ENCODE results near the gene NHERF2. TPM values are rescaled to one million over a fixed set of nuclear protein-coding genes. Genes with fewer than 3 reads are reported as not detected.

Gene NHERF2
- total RNA-seq, 1 donor from 2014 or later, result 47.6 TPM

DNA sequence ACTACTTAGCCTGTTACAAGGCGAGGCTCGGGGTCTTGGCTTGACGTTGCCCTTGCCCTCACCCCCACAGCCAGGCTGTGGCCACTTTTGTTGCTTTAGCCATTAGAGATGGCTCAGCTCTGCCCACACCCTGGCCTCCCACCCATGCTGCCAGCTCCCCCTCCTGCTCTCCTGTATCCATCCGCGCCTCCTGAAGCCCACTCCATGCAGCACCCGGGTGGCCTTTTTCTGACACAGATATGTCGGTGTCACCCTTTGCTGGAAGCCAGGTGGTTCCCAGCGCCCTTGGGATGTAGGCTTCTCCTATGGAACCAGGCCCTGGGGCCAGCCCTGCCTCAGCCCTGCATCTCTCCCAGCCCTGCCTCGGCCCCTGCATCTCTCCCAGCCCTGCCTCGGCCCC, 30.7 kb downstream of the NHERF2 start:
- no peak for DNase-seq (ENCODE audit: low read depth in 2 of 2)

DNA sequence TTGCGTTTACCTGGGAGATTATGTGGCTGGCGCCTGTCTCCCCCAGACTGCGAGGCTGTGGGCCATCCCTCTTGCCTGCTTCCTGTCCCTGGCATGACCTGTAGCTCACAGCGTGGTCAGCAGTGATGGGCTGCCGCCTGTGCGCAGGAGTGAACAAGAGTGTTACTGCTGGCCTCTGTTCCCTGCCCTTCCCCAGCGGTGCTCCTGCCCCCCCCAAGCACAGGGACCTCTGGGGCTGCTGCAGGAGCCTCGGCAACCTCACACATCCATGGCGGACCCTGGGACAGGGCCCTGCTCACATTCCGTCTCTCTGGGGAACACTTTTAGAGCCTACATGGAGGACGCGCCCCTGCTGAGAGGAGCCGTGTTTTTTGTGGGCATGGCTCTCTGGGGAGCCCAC, 31.7 kb downstream of the NHERF2 start:
- no peak for DNase-seq (ENCODE audit: low read depth in 2 of 2)

DNA sequence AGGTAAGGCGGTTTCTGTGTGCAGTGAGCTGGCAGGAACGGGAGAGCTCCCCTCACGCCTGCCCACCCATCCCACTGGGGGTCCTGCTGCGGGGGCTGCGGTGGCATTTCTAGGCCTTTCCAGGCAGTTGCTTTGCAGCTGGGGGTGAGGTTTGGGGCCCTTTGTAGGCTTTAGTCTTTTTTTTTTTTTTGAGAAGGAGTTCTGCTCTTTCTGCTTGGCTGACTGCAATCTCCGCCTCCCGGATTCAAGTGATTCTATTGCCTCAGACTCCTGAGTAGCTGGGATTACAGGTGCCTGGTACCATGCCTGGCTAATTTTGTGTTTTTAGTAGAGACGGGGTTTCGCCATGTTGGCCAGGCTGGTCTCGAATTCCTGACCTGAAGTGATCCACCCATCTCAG, 32.2 kb downstream of the NHERF2 start:
- DNase-seq (ENCODE audit: low read depth in 2 of 2), result no peak

DNA sequence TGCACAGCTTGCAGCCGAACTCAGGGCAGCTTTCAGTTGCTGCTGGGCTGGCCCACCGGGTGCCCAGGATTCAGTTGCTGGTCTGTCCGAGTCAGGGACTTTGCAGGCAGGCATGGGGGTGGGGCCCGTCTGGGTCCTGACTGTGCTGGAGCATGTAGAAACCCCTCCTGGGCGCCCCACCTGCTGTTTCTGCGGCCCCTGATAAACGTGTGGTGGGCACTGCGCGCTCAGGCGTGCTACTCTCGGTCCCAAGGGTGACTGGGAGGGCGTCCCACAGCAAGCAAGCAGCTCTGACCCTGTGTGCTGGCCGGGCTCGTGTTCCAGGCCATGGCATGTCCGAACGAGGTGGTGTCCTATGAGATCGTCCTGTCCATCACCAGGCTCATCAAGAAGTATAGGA, 33.6 kb downstream of the NHERF2 start:
- DNase-seq (ENCODE audit: low read depth in 2 of 2), result no peak

DNA sequence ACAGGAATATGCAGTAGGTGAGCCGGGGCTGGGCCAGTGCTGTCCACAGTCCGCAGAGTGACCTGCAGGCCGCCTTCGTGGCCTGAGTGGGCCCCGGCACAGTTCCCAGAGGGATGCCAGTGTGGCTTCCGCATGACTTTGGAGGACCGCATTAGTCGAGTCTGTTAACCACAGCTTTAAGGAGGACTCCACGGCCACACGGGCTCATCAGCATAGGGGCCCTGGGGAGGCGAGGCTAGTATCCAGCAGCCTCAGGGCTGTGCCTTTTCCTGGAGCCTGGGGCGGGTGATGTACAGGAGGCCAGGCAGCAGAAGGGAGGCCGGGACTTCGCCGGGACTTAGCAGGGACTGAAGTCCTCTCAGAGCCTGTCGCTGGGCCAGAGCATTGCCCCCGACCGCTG, 34.3 kb downstream of the NHERF2 start:
- no peak for DNase-seq (ENCODE audit: low read depth in 2 of 2)

DNA sequence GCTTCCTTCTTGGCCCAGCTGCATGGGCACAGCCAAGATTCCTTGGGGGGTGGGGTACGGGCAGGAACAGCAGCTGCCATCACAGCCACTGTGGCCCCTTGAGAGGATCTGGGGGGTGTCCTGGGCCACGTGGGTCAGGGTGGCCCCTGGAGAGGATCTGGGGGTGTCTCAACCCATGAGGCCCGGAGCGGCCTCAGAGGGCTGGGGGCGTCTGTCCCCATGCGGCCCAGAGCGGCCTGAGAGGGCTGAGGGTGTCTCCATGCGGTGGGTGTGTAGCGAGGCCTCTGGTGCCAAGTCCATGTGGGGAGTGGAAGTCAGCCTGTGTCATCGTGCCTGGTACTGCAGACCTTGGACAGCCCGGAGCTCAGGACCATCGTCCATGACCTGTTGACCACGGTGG, 34.8 kb downstream of the NHERF2 start:
- no peak for DNase-seq (ENCODE audit: low read depth in 2 of 2)

DNA sequence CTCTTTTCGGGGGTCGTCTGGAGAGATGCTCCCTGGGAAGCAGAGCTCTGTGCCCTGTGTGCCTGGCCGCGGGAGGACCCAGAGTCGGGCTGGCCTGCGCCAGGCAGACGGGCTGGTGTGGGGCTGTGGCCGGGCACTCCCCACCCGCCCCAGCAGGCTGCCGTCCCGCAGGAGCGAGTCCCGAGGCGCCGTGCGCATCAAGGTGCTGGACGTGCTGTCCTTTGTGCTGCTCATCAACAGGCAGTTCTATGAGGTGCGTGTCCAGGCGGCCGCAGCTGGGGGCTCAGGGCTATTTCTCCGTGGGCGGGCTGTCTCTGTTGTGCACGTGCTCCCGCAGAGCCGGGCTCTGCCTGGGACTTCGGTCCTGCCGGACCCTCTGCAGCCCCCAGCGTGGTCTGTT, 36.1 kb downstream of the NHERF2 start:
- DNase-seq (ENCODE audit: low read depth in 2 of 2), result no peak

DNA sequence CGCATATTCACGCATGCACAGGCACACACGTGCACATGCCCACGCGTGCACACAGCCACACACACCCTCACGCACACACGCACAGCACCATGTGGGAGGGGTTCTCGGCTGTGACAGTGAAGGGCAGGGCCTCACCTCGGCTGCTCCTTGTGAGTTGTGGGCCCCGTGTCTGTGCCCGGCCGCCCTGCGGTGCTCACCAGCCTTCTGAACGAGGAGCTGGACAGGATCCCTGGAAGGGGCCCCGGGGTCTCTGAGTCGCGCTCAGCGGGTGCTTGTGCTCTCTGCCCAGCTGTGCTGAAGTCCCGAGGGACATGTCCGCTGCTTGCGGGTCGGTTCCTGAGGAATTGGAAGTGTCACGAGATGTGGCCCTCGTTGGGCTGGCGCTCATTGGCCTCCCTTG, 37.2 kb downstream of the NHERF2 start:
- no peak for DNase-seq (ENCODE audit: low read depth in 2 of 2)

DNA sequence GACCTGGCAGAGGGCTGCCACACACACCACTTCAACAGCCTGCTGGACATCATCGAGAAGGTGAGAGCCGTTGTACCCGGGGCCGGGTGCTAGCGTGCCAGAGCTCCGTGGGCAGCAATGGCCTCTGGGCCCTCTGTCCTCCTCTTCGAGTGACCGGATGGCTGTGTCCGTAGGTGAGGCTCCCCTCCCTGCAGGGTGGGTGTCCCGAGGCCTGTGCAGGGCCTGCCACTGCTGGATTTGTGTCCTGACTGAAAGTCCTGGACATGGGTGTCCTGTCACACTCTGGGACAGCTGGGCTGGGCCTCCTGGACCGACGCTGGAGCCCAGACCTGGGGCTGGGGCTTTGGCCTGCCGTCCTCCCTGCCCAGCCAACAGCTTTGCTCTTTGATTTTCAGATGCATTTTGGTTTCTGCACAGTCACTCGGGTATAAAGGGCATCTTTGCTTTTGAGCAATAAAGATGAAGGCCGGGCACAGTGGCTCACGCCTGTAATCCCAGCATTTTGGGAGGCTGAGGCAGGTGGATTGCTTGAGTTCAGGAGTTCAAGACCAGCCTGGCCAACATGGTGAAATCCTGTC, 37.8 kb downstream of the NHERF2 start:
- DNase-seq (ENCODE audit: low read depth in 2 of 2), result no peak

DNA sequence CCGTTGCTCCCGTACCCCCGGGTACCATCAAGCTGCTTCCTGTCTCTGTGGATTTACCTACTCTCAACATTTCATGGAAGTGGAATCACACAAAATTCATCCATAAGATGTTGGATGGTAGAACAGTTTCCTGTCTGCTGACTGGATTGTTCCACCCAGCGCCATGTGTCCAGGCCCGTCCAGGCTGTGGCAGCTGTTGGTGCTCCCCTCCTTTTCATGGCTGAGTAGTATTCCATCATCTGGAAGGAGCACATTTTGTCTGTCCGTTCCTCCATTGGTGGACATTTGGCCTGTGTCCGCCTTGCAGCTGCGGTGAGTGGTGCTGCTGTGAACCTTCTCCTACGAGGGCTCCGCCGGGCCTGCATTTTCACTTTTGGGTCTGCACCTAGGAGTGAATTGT, 39.4 kb downstream of the NHERF2 start:
- DNase-seq (ENCODE audit: low read depth in 2 of 2), result no peak

DNA sequence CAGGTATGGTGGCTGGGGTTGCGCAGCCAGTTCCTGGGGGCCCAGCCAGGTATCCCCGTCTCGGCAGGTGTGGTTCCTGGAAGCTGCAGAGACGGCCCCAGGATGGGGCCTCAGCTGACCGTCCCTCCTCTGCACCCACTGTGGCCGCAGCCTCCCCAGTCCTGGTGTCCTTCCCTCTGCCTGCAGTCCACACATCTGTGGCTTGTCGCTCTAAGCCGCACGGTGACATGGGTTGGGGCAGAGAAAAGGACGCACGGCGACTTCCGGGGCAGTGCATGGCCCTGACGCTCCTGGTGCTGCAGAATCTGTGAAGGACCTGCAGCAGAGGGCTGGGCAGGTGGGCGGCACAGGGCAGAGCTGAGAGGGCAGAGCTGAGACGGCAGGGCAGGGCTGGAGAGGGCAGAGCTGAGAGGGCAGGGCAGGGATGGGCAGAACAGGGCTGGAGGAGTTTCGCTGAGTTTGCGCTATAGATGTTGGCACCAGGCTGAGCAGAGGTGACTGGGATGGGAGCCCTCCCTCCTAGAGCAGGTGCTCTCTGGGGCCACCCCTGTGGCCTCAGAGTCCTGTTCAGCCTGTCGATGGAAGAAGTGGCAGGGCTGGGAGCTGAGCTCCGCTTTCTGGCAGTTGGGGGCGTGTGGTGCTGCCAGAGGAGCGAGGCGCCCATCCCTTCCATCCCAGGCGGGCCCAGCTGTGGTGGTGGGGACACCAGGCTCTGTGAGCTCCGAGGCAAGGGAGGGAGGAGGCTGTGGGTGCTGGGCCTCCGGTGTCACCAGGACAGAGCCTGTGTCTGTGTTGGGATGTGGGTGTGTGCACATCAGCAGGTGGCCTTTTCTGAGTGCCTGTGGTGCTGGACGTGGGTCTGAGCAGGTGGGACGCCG, 44.1 kb downstream of the NHERF2 start:
- no peak for DNase-seq (ENCODE audit: low read depth in 2 of 2)

DNA sequence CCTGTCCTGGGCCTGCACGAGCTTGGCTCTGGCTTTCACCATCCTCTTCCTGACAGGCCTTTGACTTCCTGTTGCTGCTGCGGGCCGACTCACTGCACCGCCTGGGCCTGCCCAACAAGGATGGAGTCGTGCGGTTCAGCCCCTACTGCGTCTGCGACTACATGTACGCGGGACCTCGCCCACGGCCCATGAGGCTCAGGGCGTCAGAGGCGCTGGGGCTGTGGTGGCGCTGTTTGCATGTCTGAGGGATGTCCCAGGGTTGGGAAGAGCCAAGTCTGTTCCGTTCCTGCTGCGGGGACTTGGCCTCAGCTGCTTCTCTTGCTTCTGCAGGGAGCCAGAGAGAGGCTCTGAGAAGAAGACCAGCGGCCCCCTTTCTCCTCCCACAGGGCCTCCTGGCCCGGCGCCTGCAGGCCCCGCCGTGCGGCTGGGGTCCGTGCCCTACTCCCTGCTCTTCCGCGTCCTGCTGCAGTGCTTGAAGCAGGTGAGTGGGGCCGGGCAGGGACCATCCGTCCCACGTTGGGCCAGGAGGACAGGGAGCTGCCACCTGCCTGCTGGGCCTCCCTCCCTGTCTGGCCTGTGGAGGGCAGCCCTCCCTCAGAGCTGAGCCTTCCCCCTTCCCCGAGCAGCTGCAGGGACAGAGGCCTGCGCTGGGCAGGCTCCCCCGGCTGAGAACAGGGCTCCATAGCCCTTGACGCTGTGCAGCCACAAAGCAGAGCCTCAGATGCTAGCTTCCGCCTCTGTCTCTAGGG, 44.9 kb downstream of the NHERF2 start:
- peak in 1 of 2 donors; percentile 49 for DNase-seq (ENCODE audit: low read depth in 2 of 2)

DNA sequence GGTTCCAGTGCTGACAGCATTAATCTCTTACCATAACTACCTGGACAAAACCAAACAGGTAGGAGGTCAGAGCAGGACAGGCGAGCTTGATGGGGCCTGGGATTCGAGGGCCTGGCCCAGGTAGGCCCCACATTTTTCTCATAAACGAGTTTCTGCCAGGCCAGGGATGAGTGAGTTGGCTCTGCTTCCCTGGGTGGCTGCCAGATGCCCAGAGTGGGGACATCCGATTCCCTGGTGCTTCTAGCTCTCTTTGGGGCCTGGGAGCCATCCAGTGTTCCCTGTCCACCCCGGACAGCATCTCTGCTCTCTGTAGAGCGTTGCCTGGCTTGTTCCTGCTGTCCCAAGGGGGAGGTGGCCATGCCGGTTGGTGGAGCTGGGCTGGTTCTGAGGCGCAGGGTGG, 46.2 kb downstream of the NHERF2 start:
- DNase-seq (ENCODE audit: low read depth in 2 of 2), result no peak

DNA sequence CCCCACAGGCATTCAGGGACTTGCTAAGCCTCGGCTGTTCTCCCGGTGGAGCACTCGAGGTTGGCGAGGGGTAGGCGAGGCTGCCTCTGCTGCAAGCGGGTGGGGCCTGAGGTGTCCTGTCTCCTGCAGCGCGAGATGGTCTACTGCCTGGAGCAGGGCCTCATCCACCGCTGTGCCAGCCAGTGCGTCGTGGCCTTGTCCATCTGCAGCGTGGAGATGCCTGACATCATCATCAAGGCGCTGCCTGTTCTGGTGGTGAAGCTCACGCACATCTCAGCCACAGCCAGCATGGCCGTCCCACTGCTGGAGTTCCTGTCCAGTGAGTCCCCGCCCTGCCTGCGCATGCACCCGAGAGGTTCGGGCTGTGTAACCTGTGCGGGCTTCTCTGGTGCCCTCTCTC, 47.4 kb downstream of the NHERF2 start:
- DNase-seq (ENCODE audit: low read depth in 2 of 2), result no peak

DNA sequence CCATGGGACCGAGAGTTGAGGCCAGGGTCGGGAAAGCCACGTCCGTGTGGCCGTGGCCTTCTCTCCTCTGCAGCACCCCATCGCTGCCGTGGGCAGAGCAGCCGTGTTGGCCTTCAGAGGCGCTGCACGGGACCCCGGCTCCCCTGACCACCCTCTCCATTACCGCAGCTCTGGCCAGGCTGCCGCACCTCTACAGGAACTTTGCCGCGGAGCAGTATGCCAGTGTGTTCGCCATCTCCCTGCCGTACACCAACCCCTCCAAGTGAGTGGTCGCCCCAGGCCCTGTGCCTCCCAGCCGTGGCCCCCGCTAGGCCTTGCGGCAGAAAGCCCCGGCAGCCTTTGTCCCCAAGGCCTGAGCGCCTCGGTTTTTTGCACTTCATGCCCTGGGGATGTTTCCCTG, 48.9 kb downstream of the NHERF2 start:
- no peak for DNase-seq (ENCODE audit: low read depth in 2 of 2)

DNA sequence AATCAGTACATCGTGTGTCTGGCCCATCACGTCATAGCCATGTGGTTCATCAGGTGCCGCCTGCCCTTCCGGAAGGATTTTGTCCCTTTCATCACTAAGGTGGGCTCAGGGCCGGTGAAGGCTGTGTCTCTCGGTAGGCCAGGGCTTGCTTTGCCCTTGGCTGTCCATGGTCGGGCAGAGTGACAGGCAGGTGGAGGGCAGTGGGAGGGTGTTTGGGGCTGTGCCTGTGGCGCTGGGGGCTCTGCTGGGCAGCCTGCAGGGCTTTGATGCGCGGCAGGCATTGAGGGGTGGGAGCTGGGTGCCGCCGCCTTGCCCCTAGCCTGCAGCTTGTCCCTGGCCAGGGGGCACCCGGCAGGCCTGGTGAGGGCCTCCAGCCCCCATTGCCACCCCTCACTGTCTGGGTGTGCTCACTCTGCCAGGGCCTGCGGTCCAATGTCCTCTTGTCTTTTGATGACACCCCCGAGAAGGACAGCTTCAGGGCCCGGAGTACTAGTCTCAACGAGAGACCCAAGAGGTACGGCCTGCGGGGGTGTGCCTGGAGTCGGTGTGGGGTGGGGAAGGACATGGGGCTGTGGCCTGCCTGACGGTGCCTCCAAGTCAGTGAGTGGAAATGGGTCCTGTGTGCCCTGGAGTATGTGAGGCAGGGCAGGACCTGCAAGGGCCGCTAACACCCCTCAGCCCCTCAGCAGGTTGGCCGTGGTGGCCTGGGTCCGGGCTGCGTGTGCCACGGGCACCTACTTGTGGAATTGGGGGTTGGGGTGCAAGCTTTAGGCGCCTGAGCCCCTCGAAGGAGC, 49.6 kb downstream of the NHERF2 start:
- DNase-seq (ENCODE audit: low read depth in 2 of 2), result no peak

DNA sequence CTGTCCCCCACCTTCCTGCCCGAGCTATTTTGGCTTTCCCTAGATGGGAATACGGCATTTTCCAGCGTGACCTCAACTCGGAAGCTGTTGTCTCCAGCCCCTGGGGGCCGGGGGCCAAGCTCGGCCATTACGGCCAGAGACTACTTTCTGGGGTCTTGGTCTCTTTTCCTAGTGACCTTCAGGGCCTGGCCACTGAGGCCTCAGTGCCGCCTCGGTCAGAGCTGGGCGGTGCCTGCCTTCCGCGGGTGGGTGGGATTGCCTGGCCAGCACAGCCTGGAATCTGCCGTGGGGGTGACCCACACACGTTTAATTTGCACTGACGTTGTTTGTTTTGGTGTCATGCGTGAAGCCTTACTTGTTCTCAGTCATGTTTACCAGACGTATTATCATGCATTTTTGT, 50.3 kb downstream of the NHERF2 start:
- DNase-seq (ENCODE audit: low read depth in 2 of 2), result no peak

DNA sequence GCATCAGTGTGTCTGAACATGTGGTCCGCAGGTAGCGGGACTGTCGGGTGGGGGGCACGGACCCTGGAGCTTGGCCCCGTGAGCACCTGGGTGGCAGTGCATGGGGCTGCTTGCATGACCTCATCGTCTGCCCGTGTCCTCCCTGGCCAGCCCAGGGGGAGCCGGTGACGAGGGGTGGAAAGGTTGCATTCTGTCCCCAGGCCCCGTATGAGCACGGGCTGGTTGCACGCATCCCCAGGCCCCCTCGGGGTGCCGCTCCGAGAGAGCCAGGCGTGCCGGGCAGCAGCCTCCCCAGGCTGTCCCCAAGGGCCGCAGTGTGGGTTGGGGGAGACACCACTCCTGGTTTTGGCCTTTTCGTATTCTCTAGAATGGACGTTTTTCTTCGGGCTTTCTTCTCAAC, 51.0 kb downstream of the NHERF2 start:
- DNase-seq (ENCODE audit: low read depth in 2 of 2), result no peak

DNA sequence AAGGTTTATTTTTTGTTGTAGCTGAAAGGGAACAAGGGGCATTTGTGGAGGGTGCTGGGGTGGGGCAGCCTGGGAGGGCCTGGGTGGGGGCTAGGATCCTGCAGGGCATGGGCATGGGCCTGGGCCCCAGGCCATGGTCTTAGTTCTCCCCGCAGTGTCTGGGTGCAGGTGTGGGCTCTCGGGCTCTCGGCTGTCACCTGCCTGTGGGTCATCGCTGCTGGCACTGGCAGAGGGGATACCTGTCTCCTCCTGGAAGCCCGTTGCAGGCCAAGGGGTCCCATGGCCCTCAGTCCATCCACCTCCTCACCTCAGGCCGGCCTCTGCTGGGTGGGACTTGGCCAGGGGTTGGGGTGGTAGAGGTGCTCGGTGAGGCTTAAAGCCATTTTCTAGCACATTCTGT, 51.4 kb downstream of the NHERF2 start:
- no peak for DNase-seq (ENCODE audit: low read depth in 2 of 2)

DNA sequence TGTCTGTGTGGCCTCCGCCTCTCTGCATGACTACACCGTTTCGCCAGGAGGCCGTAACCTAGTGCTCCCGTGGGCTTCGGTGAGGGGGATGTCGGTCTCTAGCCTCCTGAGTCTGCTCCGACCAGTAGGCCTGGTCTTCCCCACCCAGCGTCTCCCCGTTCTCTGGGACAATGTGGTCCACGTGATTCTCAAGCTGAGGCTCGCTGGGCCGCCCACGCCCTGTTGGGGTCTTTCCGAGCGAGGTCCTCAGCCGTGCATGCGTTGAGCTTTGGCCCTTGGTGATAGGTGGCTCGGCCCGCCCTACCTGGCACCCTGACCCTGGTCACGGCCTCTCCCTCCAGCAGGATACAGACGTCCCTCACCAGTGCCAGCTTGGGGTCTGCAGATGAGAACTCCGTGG, 52.0 kb downstream of the NHERF2 start:
- DNase-seq (ENCODE audit: low read depth in 2 of 2), result no peak

DNA sequence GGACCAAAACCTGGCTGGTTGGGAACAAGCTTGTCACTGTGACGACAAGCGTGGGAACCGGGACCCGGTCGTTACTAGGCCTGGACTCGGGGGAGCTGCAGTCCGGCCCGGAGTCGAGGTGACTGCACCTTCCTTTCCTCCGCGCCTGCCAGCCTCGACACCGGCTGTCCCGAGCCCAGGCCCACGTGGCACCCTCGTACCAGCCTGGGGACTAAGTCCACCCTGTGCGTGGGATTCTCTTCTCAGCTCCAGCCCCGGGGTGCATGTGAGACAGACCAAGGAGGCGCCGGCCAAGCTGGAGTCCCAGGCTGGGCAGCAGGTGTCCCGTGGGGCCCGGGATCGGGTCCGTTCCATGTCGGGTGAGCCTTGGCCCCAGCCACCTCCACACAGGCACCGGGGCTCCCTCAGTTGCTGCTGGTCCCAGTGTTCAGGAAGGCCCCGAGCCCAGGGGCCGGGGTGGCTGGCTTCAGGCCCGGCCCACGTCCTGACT, 52.7 kb downstream of the NHERF2 start:
- no peak for DNase-seq (ENCODE audit: low read depth in 2 of 2)

DNA sequence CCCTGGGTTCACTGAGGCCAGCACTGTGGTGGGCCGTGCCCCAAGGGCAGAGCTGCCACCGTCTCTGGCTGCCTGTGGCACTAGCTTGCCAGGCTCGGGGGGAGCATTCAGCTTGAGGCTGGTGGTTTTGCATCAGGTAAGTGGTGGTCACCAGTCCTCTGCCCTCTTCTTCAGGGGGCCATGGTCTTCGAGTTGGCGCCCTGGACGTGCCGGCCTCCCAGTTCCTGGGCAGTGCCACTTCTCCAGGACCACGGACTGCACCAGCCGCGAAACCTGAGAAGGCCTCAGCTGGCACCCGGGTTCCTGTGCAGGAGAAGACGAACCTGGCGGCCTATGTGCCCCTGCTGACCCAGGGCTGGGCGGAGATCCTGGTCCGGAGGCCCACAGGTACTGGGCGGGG, 53.3 kb downstream of the NHERF2 start:
- DNase-seq (ENCODE audit: low read depth in 2 of 2), result no peak

Measured in lung microvascular endothelial cell (primary cell).